H9 (cell line): ENCODE data around the gene KCNMA1. TPM values are rescaled to one million over a fixed set of nuclear protein-coding genes. Genes with fewer than 3 reads are reported as not detected.

Experiments used
- DNase-seq: peaks from one replicate; pipeline ENCODE4 v3.0.0-alpha.2; 2017
- H2AFZ ChIP-seq: one replicate; pipeline ENCODE4 v1.6.1; 2013; ENCODE audit warnings: mild to moderate bottlenecking, low read length, control low read depth, moderate library complexity
- H2AK5ac ChIP-seq: 2 replicates; pipeline ENCODE4 v1.6.1; 2013; ENCODE audit warnings: low read length, control low read depth, mixed read lengths; ENCODE audit not compliant: insufficient read length
- H2BK120ac ChIP-seq: one replicate; pipeline ENCODE4 v1.6.1; 2013; ENCODE audit warnings: low read depth, mild to moderate bottlenecking, low read length, control low read depth, inconsistent platforms; ENCODE audit not compliant: poor library complexity, severe bottlenecking
- H2BK12ac ChIP-seq: 2 replicates; pipeline ENCODE4 v1.6.1; 2013; ENCODE audit warnings: low read length, control low read depth, mixed read lengths, low read depth; ENCODE audit not compliant: insufficient read length
- H2BK15ac ChIP-seq: 2 replicates; pipeline ENCODE4 v1.6.1; 2013; ENCODE audit warnings: low read depth, low read length, control low read depth
- H2BK20ac ChIP-seq: one replicate; pipeline ENCODE4 v1.6.1; 2013; ENCODE audit warnings: low read depth, mild to moderate bottlenecking, low read length, control low read depth, inconsistent platforms; ENCODE audit not compliant: poor library complexity, severe bottlenecking
- H2BK5ac ChIP-seq: 2 replicates; pipeline ENCODE4 v1.6.1; 2013; ENCODE audit warnings: low read length, control low read depth, mixed read lengths; ENCODE audit not compliant: insufficient read length
- H3K14ac ChIP-seq: 2 replicates; pipeline ENCODE4 v1.6.1; 2013; ENCODE audit warnings: low read length, control low read depth; ENCODE audit not compliant: insufficient read depth
- H3K18ac ChIP-seq: 2 replicates; pipeline ENCODE4 v1.6.1; 2013; ENCODE audit warnings: low read depth, mild to moderate bottlenecking, mixed read lengths, low read length, control low read depth; ENCODE audit not compliant: insufficient read length
- H3K23ac ChIP-seq: 2 replicates; pipeline ENCODE4 v1.6.1; 2013; ENCODE audit warnings: low read length, control low read depth, mixed read lengths, low read depth; ENCODE audit not compliant: insufficient read length
- H3K23me2 ChIP-seq: 2 replicates; pipeline ENCODE4 v1.6.1; 2013; ENCODE audit warnings: low read depth, mild to moderate bottlenecking, mixed read lengths, low read length, control low read depth; ENCODE audit not compliant: insufficient read length, poor library complexity, severe bottlenecking
- H3K27ac ChIP-seq: 2 replicates; pipeline ENCODE4 v1.5.1; 2013; ENCODE audit warnings: low read length, control low read depth, mixed read lengths, low read depth; ENCODE audit not compliant: insufficient read length
- H3K27me3 ChIP-seq: 2 replicates; pipeline ENCODE4 v1.6.1; 2013; ENCODE audit warnings: low read length, control low read depth, inconsistent platforms; ENCODE audit not compliant: insufficient read depth
- H3K4ac ChIP-seq: 2 replicates; pipeline ENCODE4 v1.6.1; 2013; ENCODE audit warnings: low read depth, mild to moderate bottlenecking, control low read depth, inconsistent platforms, low read length, moderate library complexity
- H3K4me1 ChIP-seq: 2 replicates; pipeline ENCODE4 v1.6.1; 2013; ENCODE audit warnings: low read length, control low read depth, inconsistent platforms; ENCODE audit not compliant: insufficient read depth
- H3K4me2 ChIP-seq: 2 replicates; pipeline ENCODE4 v1.6.1; 2013; ENCODE audit warnings: low read length, control low read depth, mixed read lengths; ENCODE audit not compliant: insufficient read length, insufficient read depth
- H3K56ac ChIP-seq: 2 replicates; pipeline ENCODE4 v1.6.1; 2013; ENCODE audit warnings: low read depth, mild to moderate bottlenecking, mixed read lengths, low read length, control low read depth; ENCODE audit not compliant: insufficient read length
- H3K79me1 ChIP-seq: 2 replicates; pipeline ENCODE4 v1.6.1; 2013; ENCODE audit warnings: low read depth, mild to moderate bottlenecking, moderate library complexity, low read length, control low read depth, inconsistent platforms; ENCODE audit not compliant: insufficient read depth, poor library complexity, severe bottlenecking
- H3K79me2 ChIP-seq: 2 replicates; pipeline ENCODE4 v1.6.1; 2013; ENCODE audit warnings: low read length, control low read depth, inconsistent platforms; ENCODE audit not compliant: insufficient read depth
- H3K9ac ChIP-seq: 2 replicates; pipeline ENCODE4 v1.6.1; 2013; ENCODE audit warnings: low read length, control low read depth, mixed read lengths; ENCODE audit not compliant: insufficient read length; ENCODE audit errors: extremely low read depth
- H3K9me3 ChIP-seq: one replicate; pipeline ENCODE4 v1.6.1; 2013; ENCODE audit warnings: low read depth, low read length, inconsistent platforms; ENCODE audit not compliant: control insufficient read depth
- H3T11ph ChIP-seq: one replicate; pipeline ENCODE4 v1.6.1; 2013; ENCODE audit warnings: mild to moderate bottlenecking, low read length, control low read depth, inconsistent platforms
- H4K20me1 ChIP-seq: one replicate; pipeline ENCODE4 v1.6.1; 2013; ENCODE audit not compliant: control insufficient read depth, insufficient read length, insufficient read depth
- H4K5ac ChIP-seq: 2 replicates; pipeline ENCODE4 v1.6.1; 2013; ENCODE audit warnings: low read depth, mild to moderate bottlenecking, mixed read lengths, low read length, control low read depth; ENCODE audit not compliant: insufficient read length
- H4K8ac ChIP-seq: replicated peaks from 2 replicates; pipeline ENCODE4 v1.6.1; 2013; ENCODE audit warnings: low read length, control low read depth, mixed read lengths, low read depth; ENCODE audit not compliant: insufficient read length
- H4K91ac ChIP-seq: 2 replicates; pipeline ENCODE4 v1.6.1; 2013; ENCODE audit warnings: low read depth, mild to moderate bottlenecking, moderate library complexity, mixed read lengths, low read length, control low read depth; ENCODE audit not compliant: insufficient read length
- H3K27ac Mint-ChIP-seq, 3 experiments: 2 replicates in 2 of 3; 3 replicates in 1 of 3; pipeline ENCODE4 v1.8.0; 2020 to 2021; ENCODE audit warnings: mixed read lengths in 3 of 3, mild to moderate bottlenecking in 1 of 3, moderate library complexity in 1 of 3
- H3K27me3 Mint-ChIP-seq: 2 replicates; pipeline ENCODE4 v1.8.0; 2021; ENCODE audit warnings: low read depth, mild to moderate bottlenecking, moderate library complexity, mixed read lengths
- H3K36me3 Mint-ChIP-seq, 3 experiments: 2 replicates in 2 of 3; 3 replicates in 1 of 3; pipeline ENCODE4 v1.8.0; 2020 to 2021; ENCODE audit warnings: low read depth in 3 of 3, mixed read lengths in 3 of 3; ENCODE audit not compliant: insufficient read depth in 1 of 3
- H3K4me1 Mint-ChIP-seq, 2 experiments: 2 replicates each; pipeline ENCODE4 v1.8.0; 2020; ENCODE audit warnings: mixed read lengths in 2 of 2
- H3K4me3 Mint-ChIP-seq, 2 experiments: 2 replicates in 1 of 2; 3 replicates in 1 of 2; pipeline ENCODE4 v1.8.0; 2020 to 2021; ENCODE audit warnings: mild to moderate bottlenecking in 2 of 2, mixed read lengths in 2 of 2, moderate library complexity in 1 of 2
- H3K9me3 Mint-ChIP-seq, 2 experiments: 2 replicates in 1 of 2; 3 replicates in 1 of 2; pipeline ENCODE4 v1.8.0; 2020; ENCODE audit warnings: mild to moderate bottlenecking in 2 of 2, mixed read lengths in 2 of 2, moderate library complexity in 1 of 2
- CTCF ChIP-seq: fragments of 200-600 bp; sonication (generic); conservative IDR thresholded peaks from 3 replicates; pipeline ENCODE4 v1.8.0; 2021; ENCODE audit warnings: antibody characterized with exemption, mild to moderate bottlenecking
- total RNA-seq: library from RNA; stranded (reverse); gene quantifications from 2 replicates; pipeline ENCODE4 v1.2.1, GENCODE V29; 2021

Gene KCNMA1
- total RNA-seq, 1 experiment from 2014 or later, result 2.0 TPM

- H3K36me3 Mint-ChIP-seq, result no peaks in the 10 kb centered on the region
- no peak overlapping the region for H3K27ac ChIP-seq
- no peak overlapping the region for H3T11ph ChIP-seq
- H4K20me1 ChIP-seq, result no peaks in the 10 kb centered on the region
- H4K8ac ChIP-seq, result no peak overlapping the region
- no peak overlapping the region for H4K91ac ChIP-seq
- DNase-seq, result no peak
- no peak overlapping the region for H3K9ac ChIP-seq
- H3K18ac ChIP-seq, result no peak overlapping the region
- H2AFZ ChIP-seq, result no peak overlapping the region
- no peak overlapping the region for H3K4ac ChIP-seq
- no peak overlapping the region for H3K4me3 Mint-ChIP-seq
- H3K79me2 ChIP-seq, result no peaks in the 10 kb centered on the region
- no peaks in the 10 kb centered on the region for H3K23me2 ChIP-seq
- H2BK12ac ChIP-seq, result no peak overlapping the region
- peaks cover 0 to under 1% of the 10 kb centered on the region in 2 experiments; a peak in 2 of 5 replicates for H3K9me3 Mint-ChIP-seq
- H3K4me1 ChIP-seq, result no peaks in the 10 kb centered on the region
- H2BK20ac ChIP-seq, result no peak overlapping the region
- H3K56ac ChIP-seq, result no peak overlapping the region
- no peak overlapping the region for H3K27ac Mint-ChIP-seq
- TF ChIP-seq CTCF, result no peak
- H3K4me1 Mint-ChIP-seq, result peaks cover 0 to 2% of the 10 kb centered on the region in 2 experiments; a peak in 1 of 4 replicates
- no peaks in the 10 kb centered on the region for H3K27me3 ChIP-seq
- H2BK120ac ChIP-seq, result no peak overlapping the region
- H3K27me3 Mint-ChIP-seq, result peaks cover 2% of the 10 kb centered on the region
- no peak overlapping the region for H3K14ac ChIP-seq
- no peak overlapping the region for H3K23ac ChIP-seq
- H3K4me2 ChIP-seq, result no peak overlapping the region
- H3K9me3 ChIP-seq, result no peaks in the 10 kb centered on the region
- no peak overlapping the region for H2BK15ac ChIP-seq
- no peak overlapping the region for H2AK5ac ChIP-seq
- no peak overlapping the region for H4K5ac ChIP-seq
- no peaks in the 10 kb centered on the region for H3K79me1 ChIP-seq
- H2BK5ac ChIP-seq, result no peak overlapping the region
Observed at GRCh38 chr10:77363210-77363609, 274.4 kb downstream of the KCNMA1 start.
